Uterus (tissue), 2 donors: Measurements from ENCODE around the gene UNC119B.

Experiments used
- CTCF ChIP-seq, 4 experiments: fragments of 200-600 bp in 2 of 4; fragments of 450-650 bp in 2 of 4; sonication (generic) in 2 of 4; IDR thresholded peaks; one replicate each; pipeline ENCODE4 v1.5.1; 2016 to 2019; ENCODE audit warnings: antibody characterized with exemption in 4 of 4, mild to moderate bottlenecking in 2 of 4, moderate library complexity in 1 of 4
- POLR2A ChIP-seq, 2 donors: fragments of 450-650 bp; IDR thresholded peaks; one replicate each; pipeline ENCODE4 v1.6.1; 2016; ENCODE audit warnings: antibody characterized with exemption in 2 of 2, mild to moderate bottlenecking in 1 of 2, moderate library complexity in 1 of 2

- TF ChIP-seq CTCF (IDR thresholded peaks at IDR 0.05) = no peak
- TF ChIP-seq POLR2A (IDR thresholded peaks at IDR 0.05) = no peak
These were observed 57.1 kb downstream of the UNC119B start for GRCh38 chr12:120767071-120768024.
